ENCODE results near the gene XYLT1. TPM values are rescaled to one million over a fixed set of nuclear protein-coding genes. Genes with fewer than 3 reads are reported as not detected.

The XYLT1 gene
- total and polyA plus RNA-seq, 2 of the 4 experiments (the other 2 are of a cell fraction), result 9.0 to 12.7 TPM

GRCh38 chr16:17252064-17252463 is 218.7 kb downstream of the XYLT1 start:
- intact Hi-C loops (cut with micrococcal nuclease) (no loop called here), dilution Hi-C loops (cut with HindIII; ENCODE audit: low sequenced_read_pairs, unreplicated experiment) (no loop called here), in situ Hi-C loops (cut with MboI; ENCODE audit: low sequenced_read_pairs) (no loop called here)
- no peak overlapping the region for H2AFZ ChIP-seq (replicated peaks; ENCODE audit: low read length, poor library complexity)
- no peak overlapping the region for H4K8ac ChIP-seq (ENCODE audit: low read depth in 2 of 2, low read length in 2 of 2)
- no peak overlapping the region for H3K4me3 ChIP-seq (ENCODE audit: insufficient read depth, low read depth, low read length)
- no peak overlapping the region for H2BK15ac ChIP-seq (ENCODE audit: low read depth, low read length)
- TF ChIP-seq CTCF (conservative IDR thresholded peaks at IDR 0.05; ENCODE audit: low read depth, low read length), result no peak
- no peak for TF ChIP-seq RAD21 (IDR thresholded peaks at IDR 0.05; ENCODE audit: low read length)
- TF ChIP-seq RCOR1 (IDR thresholded peaks at IDR 0.05; ENCODE audit: insufficient replicate concordance, low read length), result no peak
- no peak for TF ChIP-seq CEBPB (IDR thresholded peaks at IDR 0.05; ENCODE audit: low read depth, low read length)
- TF ChIP-seq SMC3 (IDR thresholded peaks at IDR 0.05; ENCODE audit: low read depth, low read length), result no peak
- no peak for TF ChIP-seq MAZ (IDR thresholded peaks at IDR 0.05; ENCODE audit: borderline replicate concordance, low read depth, low read length)
- TF ChIP-seq CHD1 (IDR thresholded peaks at IDR 0.05; ENCODE audit: low read depth, low read length), result no peak
- no peak for TF ChIP-seq USF2 (IDR thresholded peaks at IDR 0.05; ENCODE audit: low read depth, low read length)
- TF ChIP-seq MAFK (IDR thresholded peaks at IDR 0.05; ENCODE audit: low read depth, low read length), result no peak
- TF ChIP-seq ELK1 (IDR thresholded peaks at IDR 0.05; ENCODE audit: borderline replicate concordance, low read depth, low read length), result no peak
- no peak for TF ChIP-seq POLR2A (IDR thresholded peaks at IDR 0.05; ENCODE audit: low read depth, low read length)
- no peak overlapping the region for H2BK5ac ChIP-seq (ENCODE audit: low read depth, low read length, poor library complexity, severe bottlenecking)
- ChIA-PET POLR2A (ENCODE audit: unreplicated experiment) (no interaction called here), CTCF (no interaction called here)
- H3K14ac ChIP-seq (replicated peaks; ENCODE audit: low read depth, low read length), result no peak overlapping the region
- H2AK5ac ChIP-seq (ENCODE audit: low read depth, low read length), result no peak overlapping the region
- no peaks in the 10 kb centered on the region for H3K9me3 ChIP-seq (ENCODE audit: control insufficient read depth, insufficient read depth, low read length)
- no peak overlapping the region for H4K91ac ChIP-seq (ENCODE audit: insufficient read depth, low read depth, low read length)
- no peaks in the 10 kb centered on the region for H3K36me3 ChIP-seq (ENCODE audit: control insufficient read depth, insufficient read depth, low read length)
- H3K23ac ChIP-seq (ENCODE audit: low read depth, low read length), result no peak overlapping the region
- peaks cover 4 to 8% of the 10 kb centered on the region in 2 experiments; a peak in 3 of 4 replicates for H3K79me1 ChIP-seq (ENCODE audit: low read depth in 1 of 2, low read length in 2 of 2)
- no peaks in the 10 kb centered on the region for H3K27me3 ChIP-seq (ENCODE audit: control insufficient read depth, insufficient read depth, low read length)
- no peak overlapping the region for H3K56ac ChIP-seq (ENCODE audit: extremely low read depth, insufficient read depth, low read length)
- DNase-seq, result no peak
- H4K20me1 ChIP-seq (ENCODE audit: insufficient read depth, low read length), result peaks cover 4% of the 10 kb centered on the region; the same call in 1 of the 2 replicates
- no peak overlapping the region for H3K18ac ChIP-seq (ENCODE audit: low read depth, low read length)
- no peak overlapping the region for H2AK9ac ChIP-seq (replicated peaks; ENCODE audit: low read depth, low read length, poor library complexity)
- no peak overlapping the region for H3K4ac ChIP-seq (ENCODE audit: low read depth, low read length)
- H4K5ac ChIP-seq (ENCODE audit: low read depth, low read length), result no peak overlapping the region
- H2BK20ac ChIP-seq (ENCODE audit: low read depth, low read length), result no peak overlapping the region
- H3K4me1 ChIP-seq (ENCODE audit: control insufficient read depth, insufficient read depth, low read length), result no peaks in the 10 kb centered on the region
- no peak overlapping the region for H2BK120ac ChIP-seq (ENCODE audit: low read depth, low read length)
- no TSS peak for BruUV-seq (replicated peaks)
- ATAC-seq (ENCODE audit: low read depth), result no peak
- H3K4me2 ChIP-seq (ENCODE audit: low read depth, low read length), result no peak overlapping the region
- no CpG with 5 or more reads among the region's 7 CpGs for WGBS, 2 experiments (ENCODE audit: extremely low coverage in 2 of 2, insufficient read length in 1 of 2)
- no peak overlapping the region for H3K9ac ChIP-seq (ENCODE audit: low read depth, low read length)
- peaks cover 7% of the 10 kb centered on the region; the same call in 1 of the 2 replicates for H3K9me1 ChIP-seq (ENCODE audit: insufficient read depth, low read length)
- no peak overlapping the region for H3K27ac ChIP-seq (ENCODE audit: insufficient read depth, low read length)
